SU-DHL-6 (cell line): ENCODE data around the gene PXMP4.
A peak's percentile ranks its signal among the peaks of the same experiment; 100 is the strongest.

ENCODE experiments used
- H2AFZ ChIP-seq: fragments of 200-600 bp; sonication (generic); 2 replicates; pipeline ENCODE4 v1.6.1; 2014; ENCODE audit warnings: low read depth, mild to moderate bottlenecking, moderate library complexity, mixed read lengths, antibody characterized with exemption, low read length; ENCODE audit not compliant: severe bottlenecking
- H3F3A ChIP-seq: fragments of 200-600 bp; shearing (Covaris generic); 2 replicates; pipeline ENCODE4 v1.6.0; 2016; ENCODE audit warnings: antibody characterized with exemption, mild to moderate bottlenecking; ENCODE audit not compliant: insufficient read depth
- H3K27ac ChIP-seq: fragments of 200-600 bp; sonication (generic); 2 replicates; pipeline ENCODE4 v1.5.1; 2016; ENCODE audit warnings: low read depth, mild to moderate bottlenecking, low read length, moderate library complexity, mixed read lengths
- H3K27me3 ChIP-seq: fragments of 200-600 bp; sonication (generic), shearing (Covaris generic); 2 replicates; pipeline ENCODE4 v1.6.0; 2014; ENCODE audit warnings: mild to moderate bottlenecking, low read length
- H3K36me3 ChIP-seq: fragments of 200-600 bp; sonication (generic); 2 replicates; pipeline ENCODE4 v1.6.1; 2014; ENCODE audit warnings: mild to moderate bottlenecking, low read length, mixed read lengths
- H3K4me2 ChIP-seq: fragments of 300-600, 200-600 bp; shearing (Covaris generic), sonication (generic); 2 replicates; pipeline ENCODE4 v1.6.0; 2014; ENCODE audit warnings: low read length, low read depth, mild to moderate bottlenecking; ENCODE audit not compliant: poor library complexity, severe bottlenecking
- H3K4me3 ChIP-seq: fragments of 200-600 bp; sonication (generic); 2 replicates; pipeline ENCODE4 v1.5.1; 2014; ENCODE audit warnings: antibody characterized with exemption, low read length, mild to moderate bottlenecking, mixed read lengths; ENCODE audit not compliant: insufficient read depth, poor library complexity, severe bottlenecking
- H3K79me2 ChIP-seq: fragments of 200-600 bp; sonication (generic); 2 replicates; pipeline ENCODE4 v1.6.1; 2014; ENCODE audit warnings: mild to moderate bottlenecking, low read length, moderate library complexity; ENCODE audit not compliant: insufficient read depth
- H3K9ac ChIP-seq: fragments of 200-600 bp; sonication (generic); 2 replicates; pipeline ENCODE4 v1.7.0; 2014; ENCODE audit warnings: mild to moderate bottlenecking, low read length
- H3K9me2 ChIP-seq: fragments of 200-600 bp; sonication (generic); replicated peaks from 2 replicates; pipeline ENCODE4 v1.6.1; 2014; ENCODE audit warnings: low read length; ENCODE audit not compliant: insufficient read depth
- H3K9me3 ChIP-seq: fragments of 200-600 bp; sonication (generic); 2 replicates; pipeline ENCODE4 v1.6.1; 2014; ENCODE audit warnings: low read length, mixed read lengths; ENCODE audit not compliant: insufficient read depth
- H4K20me1 ChIP-seq: fragments of 200-600 bp; sonication (generic); 2 replicates; pipeline ENCODE4 v1.6.1; 2014; ENCODE audit warnings: low read depth, mild to moderate bottlenecking, antibody characterized with exemption, low read length, moderate library complexity, mixed read lengths
- EZH2phosphoT487 ChIP-seq: fragments of 200-600 bp; sonication (generic), shearing (Covaris generic); conservative IDR thresholded peaks from 2 replicates; pipeline ENCODE4 v1.6.1; 2018; ENCODE audit warnings: mild to moderate bottlenecking, antibody characterized with exemption, low read length, moderate library complexity, mixed read lengths
- TF ChIP-seq, protein P1 (sequence below): fragments of 200-600 bp; sonication (generic); IDR thresholded peaks from one replicate; pipeline ENCODE4 v1.5.1; 2017; ENCODE audit warnings: antibody characterized with exemption, mild to moderate bottlenecking, low read length, moderate library complexity; ENCODE audit not compliant: insufficient read depth, poor library complexity, severe bottlenecking

Gene PXMP4

DNA sequence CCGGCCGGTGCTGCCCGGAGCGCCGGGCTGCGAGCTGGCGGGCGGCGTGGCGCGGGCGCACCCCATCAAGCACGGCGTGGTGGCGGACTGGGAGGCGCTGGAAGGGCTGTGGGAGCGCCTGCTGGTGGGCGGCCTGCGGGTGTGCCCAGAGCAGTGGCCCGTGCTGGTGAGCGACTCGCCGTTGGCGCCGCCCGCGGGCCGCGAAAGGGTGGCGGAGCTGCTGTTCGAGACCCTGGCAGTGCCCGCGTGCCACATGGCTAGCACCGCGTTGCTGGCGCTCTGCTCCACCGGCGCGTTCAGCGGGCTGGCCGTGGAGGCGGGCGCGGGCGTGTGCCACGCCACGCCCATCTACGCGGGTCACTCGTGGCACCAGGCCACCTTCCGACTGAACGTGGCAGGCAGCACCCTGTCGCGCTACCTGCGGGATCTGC lies 52.9 kb downstream of the PXMP4 start:
- peak overlapping the region; percentile 49 for H3K4me3 ChIP-seq
- H3K27me3 ChIP-seq: no peaks in the 10 kb centered on the region
- no peaks in the 10 kb centered on the region for H3K9me3 ChIP-seq
- peak overlapping the region; percentile 78 for H3K27ac ChIP-seq
- H3K36me3 ChIP-seq: 0 out of 2 replicates have a peak, but pooled peaks cover 3% of the 10 kb centered on the region
- peak overlapping the region; percentile 4 for H2AFZ ChIP-seq
- no peak for TF ChIP-seq EZH2phosphoT487
- TF ChIP-seq, protein P1, sequence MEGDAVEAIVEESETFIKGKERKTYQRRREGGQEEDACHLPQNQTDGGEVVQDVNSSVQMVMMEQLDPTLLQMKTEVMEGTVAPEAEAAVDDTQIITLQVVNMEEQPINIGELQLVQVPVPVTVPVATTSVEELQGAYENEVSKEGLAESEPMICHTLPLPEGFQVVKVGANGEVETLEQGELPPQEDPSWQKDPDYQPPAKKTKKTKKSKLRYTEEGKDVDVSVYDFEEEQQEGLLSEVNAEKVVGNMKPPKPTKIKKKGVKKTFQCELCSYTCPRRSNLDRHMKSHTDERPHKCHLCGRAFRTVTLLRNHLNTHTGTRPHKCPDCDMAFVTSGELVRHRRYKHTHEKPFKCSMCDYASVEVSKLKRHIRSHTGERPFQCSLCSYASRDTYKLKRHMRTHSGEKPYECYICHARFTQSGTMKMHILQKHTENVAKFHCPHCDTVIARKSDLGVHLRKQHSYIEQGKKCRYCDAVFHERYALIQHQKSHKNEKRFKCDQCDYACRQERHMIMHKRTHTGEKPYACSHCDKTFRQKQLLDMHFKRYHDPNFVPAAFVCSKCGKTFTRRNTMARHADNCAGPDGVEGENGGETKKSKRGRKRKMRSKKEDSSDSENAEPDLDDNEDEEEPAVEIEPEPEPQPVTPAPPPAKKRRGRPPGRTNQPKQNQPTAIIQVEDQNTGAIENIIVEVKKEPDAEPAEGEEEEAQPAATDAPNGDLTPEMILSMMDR: no peak
- H4K20me1 ChIP-seq: no peaks in the 10 kb centered on the region
- no peaks in the 10 kb centered on the region for H3K9me2 ChIP-seq
- H3K4me2 ChIP-seq: peak overlapping the region; percentile 68
- peak overlapping the region; percentile 86 for H3K9ac ChIP-seq
- peaks cover 38% of the 10 kb centered on the region for H3F3A ChIP-seq
- peaks cover 28% of the 10 kb centered on the region; the same call in 1 of the 2 replicates for H3K79me2 ChIP-seq

DNA sequence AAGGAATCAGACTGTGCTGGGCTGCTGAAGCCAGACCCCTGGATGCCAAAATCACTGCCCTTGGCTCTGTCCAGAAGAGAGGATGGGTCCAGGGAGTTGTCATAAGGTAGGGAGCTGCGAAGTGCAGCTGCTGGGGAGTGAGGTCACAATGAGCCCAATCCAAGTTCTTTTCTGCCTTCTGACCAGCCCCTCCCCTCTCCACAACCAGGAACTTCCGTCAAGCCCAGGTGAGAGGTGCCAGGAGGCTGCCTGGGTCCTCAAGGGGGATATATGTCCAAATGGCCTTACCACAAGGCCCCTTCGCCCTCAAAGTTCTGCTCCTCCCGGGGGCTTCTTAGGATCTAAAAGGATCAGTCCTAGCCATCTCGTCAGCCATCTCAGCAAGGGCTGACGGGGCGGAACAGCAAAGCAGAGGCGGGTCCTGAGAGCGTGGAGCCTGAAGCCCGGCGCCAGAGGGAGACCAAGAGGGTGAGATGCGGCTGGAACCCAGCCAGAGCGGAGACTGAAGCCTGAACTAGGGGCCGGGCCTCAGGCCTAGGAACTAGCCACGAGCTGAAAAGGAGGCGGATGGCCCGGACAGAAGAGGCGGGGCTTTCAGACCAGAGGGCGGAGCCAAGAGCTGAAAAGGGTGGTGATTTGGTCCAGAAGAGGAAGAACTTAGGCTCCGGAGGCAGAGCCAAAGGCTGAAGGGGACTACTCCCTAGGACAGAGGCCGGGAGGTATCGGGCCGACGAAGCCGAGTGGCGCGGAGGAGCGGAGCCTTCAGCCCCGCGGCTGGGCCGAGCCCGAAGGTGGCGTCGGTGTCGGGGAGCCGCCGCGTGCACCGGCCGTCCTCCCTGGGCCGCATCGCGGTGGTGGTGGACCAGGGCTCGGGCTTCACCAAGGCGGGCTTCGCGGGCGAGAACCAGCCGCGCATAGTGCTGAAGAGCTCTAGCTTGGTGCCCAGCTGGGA lies 53.5 kb downstream of the PXMP4 start, which contains the start of gene ACTL10:
Gene ACTL10 (plus strand): TSS at position 651 of the 952 bp plus-strand sequence. CDS start 555 bp downstream, outside the sequence.
- Histone ChIP-seq H3K27ac (peak within 1 kb of the TSS; percentile 78), H3K27me3 (no peaks in the 10 kb centered on the region), H3K9me2 (no peaks in the 10 kb centered on the region), H2AFZ (peak within 1 kb of the TSS; percentile 4), H3K36me3 (0 out of 2 replicates have a peak, but pooled peaks cover 3% of the 10 kb centered on the region), H3K79me2 (peaks cover 22% of the 10 kb centered on the region; the same call in 1 of the 2 replicates), H3K9ac (peak within 1 kb of the TSS; percentile 86), H3F3A (peaks cover 38% of the 10 kb centered on the region), H3K4me2 (peak within 1 kb of the TSS; percentile 68), H3K4me3 (peak within 1 kb of the TSS; percentile 49), H4K20me1 (no peaks in the 10 kb centered on the region), H3K9me3 (no peaks in the 10 kb centered on the region)
- TF ChIP-seq, protein P1: no peak
- no peak for TF ChIP-seq EZH2phosphoT487

DNA sequence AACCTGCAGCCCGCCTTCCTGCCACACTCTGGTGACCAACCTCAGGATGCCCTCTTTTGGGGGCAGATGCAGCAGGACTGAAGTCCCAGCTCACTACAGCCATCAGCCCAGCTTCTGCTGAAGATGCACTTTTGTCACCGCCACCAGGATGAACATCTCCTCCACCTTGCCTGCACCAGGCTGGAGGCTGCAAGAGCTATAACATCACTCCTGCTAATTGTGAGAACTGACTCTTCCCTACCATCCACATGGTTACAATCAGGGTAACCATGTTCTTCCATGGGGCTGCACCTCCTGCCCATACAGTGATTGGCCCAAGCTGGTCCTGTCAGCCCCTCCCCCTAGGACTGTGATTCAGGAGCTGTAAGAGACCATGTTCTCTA lies 55.4 kb downstream of the PXMP4 start:
- Histone ChIP-seq H3K4me3 (no peak overlapping the region), H3K27ac (peak overlapping the region; percentile 75), H4K20me1 (no peaks in the 10 kb centered on the region), H3F3A (peaks cover 34% of the 10 kb centered on the region), H2AFZ (no peak overlapping the region), H3K9ac (peak overlapping the region; percentile 86), H3K27me3 (no peaks in the 10 kb centered on the region), H3K79me2 (peaks cover 17% of the 10 kb centered on the region; the same call in 1 of the 2 replicates), H3K4me2 (peak overlapping the region; percentile 90), H3K36me3 (0 out of 2 replicates have a peak, but pooled peaks cover 3% of the 10 kb centered on the region), H3K9me2 (no peaks in the 10 kb centered on the region), H3K9me3 (no peaks in the 10 kb centered on the region)
- TF ChIP-seq, protein P1: no peak
- TF ChIP-seq EZH2phosphoT487: no peak
